IMR-90 (cell line): ENCODE results near the gene NCKIPSD. TPM values are rescaled to one million over a fixed set of nuclear protein-coding genes. Genes with fewer than 3 reads are reported as not detected.

Experiments used
- ATAC-seq: fragments of 200-7000 bp; cut with Tn5 transposase; 2 replicates; pipeline ENCODE4 v1.9.1; 2020; ENCODE audit warnings: low read depth, mild to moderate bottlenecking, moderate library complexity
- BruUV-seq: library from RNA; stranded (reverse); fragments of 400-500 nt; replicated peaks from 2 replicates; lab custom pipeline; 2021; lab: Mats Ljungman, UMichigan
- CTCF ChIA-PET: fragments of 300-600 bp; formaldehyde crosslinking; extraction: SDS; loops from one replicate; lab custom pipeline; 2021; ENCODE audit warnings: antibody characterized with exemption; lab: Yijun Ruan, JAX
- POLR2A ChIA-PET: fragments of 300-600 bp; sonication (Branson Sonifier 250); formaldehyde crosslinking; loops from one replicate; lab custom pipeline; 2022; ENCODE audit warnings: antibody characterized with exemption; ENCODE audit not compliant: unreplicated experiment; lab: Charles Lee
- DNase-seq: peaks from one replicate; pipeline ENCODE4 v3.0.0; 2013
- H2AFZ ChIP-seq: replicated peaks from 2 replicates; pipeline ENCODE3; 2013; ENCODE audit warnings: low read length, mild to moderate bottlenecking; ENCODE audit not compliant: poor library complexity
- H2AK5ac ChIP-seq: 2 replicates; pipeline ENCODE4 v1.6.1; 2013; ENCODE audit warnings: low read depth, low read length, inconsistent platforms
- H2AK9ac ChIP-seq: replicated peaks from 2 replicates; pipeline ENCODE3; 2013; ENCODE audit warnings: mild to moderate bottlenecking, low read depth, low read length, moderate library complexity; ENCODE audit not compliant: poor library complexity
- H2BK120ac ChIP-seq: 2 replicates; pipeline ENCODE4 v1.6.1; 2013; ENCODE audit warnings: low read depth, low read length, inconsistent platforms
- H2BK15ac ChIP-seq: 3 replicates; pipeline ENCODE4 v1.6.1; 2013; ENCODE audit warnings: low read depth, low read length, inconsistent platforms
- H2BK20ac ChIP-seq: 2 replicates; pipeline ENCODE4 v1.6.1; 2013; ENCODE audit warnings: low read depth, mild to moderate bottlenecking, inconsistent platforms, low read length, moderate library complexity
- H2BK5ac ChIP-seq: 2 replicates; pipeline ENCODE4 v1.6.1; 2013; ENCODE audit warnings: mild to moderate bottlenecking, low read depth, low read length, inconsistent platforms; ENCODE audit not compliant: poor library complexity, severe bottlenecking
- H3K14ac ChIP-seq: replicated peaks from 2 replicates; pipeline ENCODE4 v1.6.1; 2013; ENCODE audit warnings: low read depth, low read length, inconsistent platforms
- H3K18ac ChIP-seq: 2 replicates; pipeline ENCODE4 v1.6.1; 2013; ENCODE audit warnings: low read depth, low read length, control low read depth
- H3K23ac ChIP-seq: 2 replicates; pipeline ENCODE4 v1.6.1; 2013; ENCODE audit warnings: low read depth, low read length, inconsistent platforms
- H3K27ac ChIP-seq: 2 replicates; pipeline ENCODE4 v1.5.1; 2013; ENCODE audit warnings: mild to moderate bottlenecking, control low read depth, low read length; ENCODE audit not compliant: insufficient read depth
- H3K27me3 ChIP-seq: 2 replicates; pipeline ENCODE4 v1.6.1; 2013; ENCODE audit warnings: low read length; ENCODE audit not compliant: control insufficient read depth, insufficient read depth
- H3K36me3 ChIP-seq: 2 replicates; pipeline ENCODE4 v1.6.1; 2013; ENCODE audit warnings: low read length, mixed read lengths; ENCODE audit not compliant: control insufficient read depth, insufficient read depth
- H3K4ac ChIP-seq: 2 replicates; pipeline ENCODE4 v1.6.1; 2013; ENCODE audit warnings: low read depth, low read length, inconsistent platforms
- H3K4me1 ChIP-seq: 2 replicates; pipeline ENCODE4 v1.6.1; 2013; ENCODE audit warnings: low read length, mixed read lengths; ENCODE audit not compliant: control insufficient read depth, insufficient read depth
- H3K4me2 ChIP-seq: 2 replicates; pipeline ENCODE4 v1.6.1; 2013; ENCODE audit warnings: low read depth, mild to moderate bottlenecking, control low read depth, low read length, moderate library complexity
- H3K4me3 ChIP-seq: 2 replicates; pipeline ENCODE4 v1.5.1; 2013; ENCODE audit warnings: low read depth, mild to moderate bottlenecking, control low read depth, low read length, moderate library complexity; ENCODE audit not compliant: insufficient read depth
- H3K56ac ChIP-seq: 2 replicates; pipeline ENCODE4 v1.6.1; 2013; ENCODE audit warnings: low read length, inconsistent platforms; ENCODE audit not compliant: insufficient read depth; ENCODE audit errors: extremely low read depth
- H3K79me1 ChIP-seq, 2 experiments: 2 replicates each; pipeline ENCODE4 v1.6.1; 2013; ENCODE audit warnings: low read length in 2 of 2, inconsistent platforms in 1 of 2, low read depth in 1 of 2
- H3K9ac ChIP-seq: 2 replicates; pipeline ENCODE4 v1.6.1; 2013; ENCODE audit warnings: low read depth, low read length, control low read depth
- H3K9me1 ChIP-seq: 2 replicates; pipeline ENCODE4 v1.6.1; 2013; ENCODE audit warnings: low read length, inconsistent platforms; ENCODE audit not compliant: insufficient read depth
- H3K9me3 ChIP-seq: 2 replicates; pipeline ENCODE4 v1.6.1; 2013; ENCODE audit warnings: low read length; ENCODE audit not compliant: control insufficient read depth, insufficient read depth
- H4K20me1 ChIP-seq: 2 replicates; pipeline ENCODE4 v1.6.1; 2013; ENCODE audit warnings: low read length, inconsistent platforms; ENCODE audit not compliant: insufficient read depth
- H4K5ac ChIP-seq: 2 replicates; pipeline ENCODE4 v1.6.1; 2013; ENCODE audit warnings: mild to moderate bottlenecking, low read depth, low read length, control low read depth
- H4K8ac ChIP-seq, 2 experiments: 2 replicates each; pipeline ENCODE4 v1.6.1; 2013; ENCODE audit warnings: low read depth in 2 of 2, low read length in 2 of 2, control low read depth in 1 of 2, inconsistent platforms in 1 of 2
- H4K91ac ChIP-seq: 2 replicates; pipeline ENCODE4 v1.6.1; 2013; ENCODE audit warnings: low read depth, low read length, inconsistent platforms; ENCODE audit not compliant: insufficient read depth
- BHLHE40 ChIP-seq: fragments of 150-350 bp; IDR thresholded peaks from 2 replicates; pipeline ENCODE4 v1.6.1; 2016; ENCODE audit warnings: mild to moderate bottlenecking, low read depth, low read length
- FOS ChIP-seq: fragments of 150-350 bp; IDR thresholded peaks from 2 replicates; pipeline ENCODE4 v1.6.1; 2016; ENCODE audit warnings: low read depth, low read length
- WGBS, 2 experiments: methylation state at CpG; one replicate each; pipeline versions ENCODE4 v1.1.5 to v1.1.7; 2013; ENCODE audit warnings: missing lambda C conversion rate in 2 of 2; ENCODE audit not compliant: insufficient read length in 1 of 2; ENCODE audit errors: extremely low coverage in 2 of 2; 5-methylcytosine and 5-hydroxymethylcytosine counted together
- dilution Hi-C: fragments of 300-500 bp; cut with HindIII; formaldehyde crosslinking; loops from one replicate; pipeline ENCODE4 v1.14.3; 2018; ENCODE audit warnings: low sequenced_read_pairs; ENCODE audit not compliant: unreplicated experiment
- in situ Hi-C: fragments of 300-500 bp; cut with MboI; formaldehyde crosslinking; loops from 3 replicates; pipeline ENCODE4 v1.14.3; 2019; ENCODE audit warnings: low sequenced_read_pairs, inconsistent platforms, mixed read lengths
- intact Hi-C: fragments of 100-400 bp; cut with micrococcal nuclease; formaldehyde crosslinking; loops from 2 replicates; pipeline ENCODE4 v1.10.0; 2022
- polyA plus RNA-seq, 3 experiments: library from polyadenylated mRNA; depleted of rRNA; stranded (reverse); fragments of >200 nt; gene quantifications; 2 replicates each; pipeline ENCODE4 v1.2.3, GENCODE V29; 2012; ENCODE audit warnings: low replicate concordance in 1 of 3
- total RNA-seq: library from RNA; depleted of rRNA; stranded (reverse); fragments of >200 nt; gene quantifications from 2 replicates; pipeline ENCODE4 v1.2.3, GENCODE V29; 2012

Gene NCKIPSD
- total and polyA plus RNA-seq, 2 of the 4 experiments (the other 2 are of a cell fraction) = 21.0 to 38.3 TPM

DNA sequence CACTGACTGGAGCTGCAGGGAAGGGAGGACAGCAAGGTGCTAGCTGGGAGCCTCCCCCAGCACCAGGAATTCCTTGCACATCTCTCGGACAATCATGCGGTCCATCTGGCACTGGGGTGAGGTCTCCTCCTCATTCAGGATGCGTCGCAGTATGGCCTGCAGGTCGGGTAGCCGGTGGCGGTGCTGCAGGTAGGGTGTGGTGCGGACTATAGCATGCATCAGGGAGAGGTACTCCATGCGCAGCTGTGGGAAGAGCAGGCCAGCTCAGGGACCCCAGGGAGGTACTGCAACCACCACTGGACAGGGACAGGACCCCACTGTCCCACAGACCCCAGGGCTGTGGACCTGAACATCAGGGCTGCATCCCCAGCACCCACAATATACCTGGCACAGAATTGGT, 11.2 kb downstream of the NCKIPSD start:
- Histone ChIP-seq H4K91ac (no peak overlapping the region), H2AFZ (no peak overlapping the region)
- TF ChIP-seq BHLHE40 (no peak), FOS (no peak)

More for the DNA sequence above, 11.2 kb downstream of the NCKIPSD start:
- Histone ChIP-seq H4K5ac (no peak overlapping the region), H3K79me1 (peaks cover 0 to 22% of the 10 kb centered on the region in 2 experiments; a peak in 1 of 4 replicates), H3K4me1 (peaks cover 11% of the 10 kb centered on the region), H3K14ac (no peak overlapping the region), H3K27me3 (no peaks in the 10 kb centered on the region), H2AK5ac (no peak overlapping the region), H3K18ac (no peak overlapping the region), H3K56ac (no peak overlapping the region), H4K20me1 (peaks cover 12% of the 10 kb centered on the region; the same call in 1 of the 2 replicates), H3K23ac (no peak overlapping the region), H3K4ac (no peak overlapping the region), H3K4me2 (no peak overlapping the region), H3K36me3 (peaks cover 55% of the 10 kb centered on the region), H2BK5ac (no peak overlapping the region), H2BK20ac (no peak overlapping the region), H3K9me3 (no peaks in the 10 kb centered on the region), H2BK15ac (no peak overlapping the region), H3K9me1 (peaks cover 21% of the 10 kb centered on the region), H3K4me3 (no peak overlapping the region), H3K9ac (no peak overlapping the region), H2BK120ac (no peak overlapping the region), H3K27ac (no peak overlapping the region), H4K8ac (no peak overlapping the region), H2AK9ac (no peak overlapping the region)
- intact Hi-C loops (no loop called here), in situ Hi-C loops (no loop called here), dilution Hi-C loops (no loop called here)
- DNase-seq (no peak), ATAC-seq (no peak)
- BruUV-seq = no TSS peak
- ChIA-PET POLR2A (no interaction called here), CTCF (no interaction called here)
- no CpG with 5 or more reads among the region's 9 CpGs for WGBS, 2 experiments
